GM23338 (cell line): Measurements from ENCODE around the gene CEP20.

Experiments used
- EZH2 ChIP-seq: fragments of 200-600 bp; sonication (generic); IDR thresholded peaks from one replicate; pipeline ENCODE4 v1.8.0; 2017; ENCODE audit warnings: antibody characterized with exemption, mild to moderate bottlenecking, low read depth; ENCODE audit not compliant: unreplicated experiment
- EZH2phosphoT487 ChIP-seq: fragments of 200-600 bp; sonication (generic); IDR thresholded peaks from one replicate; pipeline ENCODE4 v1.8.1; 2018; ENCODE audit warnings: antibody characterized with exemption; ENCODE audit not compliant: unreplicated experiment
- TF ChIP-seq, protein P1 (sequence below), 2 experiments: fragments of 200-600 bp in 1 of 2; sonication (generic) in 1 of 2; conservative IDR thresholded peaks; 2 replicates each; pipeline versions ENCODE4 v1.5.1 to v1.6.1; 2016 to 2017; ENCODE audit warnings: antibody characterized with exemption in 2 of 2, low read depth in 2 of 2, mild to moderate bottlenecking in 2 of 2, moderate library complexity in 1 of 2

DNA sequence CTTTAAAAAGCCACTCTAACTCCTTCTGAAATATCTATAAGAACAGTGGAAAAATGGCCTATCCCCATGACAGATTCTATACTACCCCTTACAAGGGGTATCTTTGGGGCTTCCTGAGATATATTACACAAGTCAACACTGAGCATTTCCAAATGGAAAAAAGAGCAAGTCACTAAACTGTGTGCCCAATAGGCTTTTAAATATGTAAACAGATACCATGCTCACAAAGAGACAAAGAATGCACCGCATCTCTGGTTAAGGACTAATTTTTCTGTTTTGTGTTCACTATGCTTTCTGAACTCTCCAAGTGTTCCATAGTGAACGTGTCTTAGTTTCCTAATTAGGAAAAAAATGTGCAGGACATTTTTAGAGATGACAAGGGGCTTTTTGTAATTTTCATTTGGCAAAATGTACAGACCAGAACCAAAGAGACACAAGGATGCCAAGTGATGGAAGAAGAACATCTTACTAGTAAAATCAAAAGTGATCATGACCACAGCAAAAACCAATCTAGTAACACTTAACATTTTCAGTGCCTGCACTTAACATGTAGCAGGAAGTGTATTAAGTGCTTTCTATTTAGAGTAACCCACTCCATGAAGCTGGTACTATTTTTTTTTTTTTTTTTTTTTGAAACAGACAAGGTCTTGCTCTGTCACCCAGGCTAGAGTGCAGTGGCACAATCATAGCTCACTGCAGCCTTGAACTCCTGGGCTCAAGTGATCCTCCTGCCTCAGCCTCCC is 53.1 kb downstream of the CEP20 start:
- TF ChIP-seq, protein P1, sequence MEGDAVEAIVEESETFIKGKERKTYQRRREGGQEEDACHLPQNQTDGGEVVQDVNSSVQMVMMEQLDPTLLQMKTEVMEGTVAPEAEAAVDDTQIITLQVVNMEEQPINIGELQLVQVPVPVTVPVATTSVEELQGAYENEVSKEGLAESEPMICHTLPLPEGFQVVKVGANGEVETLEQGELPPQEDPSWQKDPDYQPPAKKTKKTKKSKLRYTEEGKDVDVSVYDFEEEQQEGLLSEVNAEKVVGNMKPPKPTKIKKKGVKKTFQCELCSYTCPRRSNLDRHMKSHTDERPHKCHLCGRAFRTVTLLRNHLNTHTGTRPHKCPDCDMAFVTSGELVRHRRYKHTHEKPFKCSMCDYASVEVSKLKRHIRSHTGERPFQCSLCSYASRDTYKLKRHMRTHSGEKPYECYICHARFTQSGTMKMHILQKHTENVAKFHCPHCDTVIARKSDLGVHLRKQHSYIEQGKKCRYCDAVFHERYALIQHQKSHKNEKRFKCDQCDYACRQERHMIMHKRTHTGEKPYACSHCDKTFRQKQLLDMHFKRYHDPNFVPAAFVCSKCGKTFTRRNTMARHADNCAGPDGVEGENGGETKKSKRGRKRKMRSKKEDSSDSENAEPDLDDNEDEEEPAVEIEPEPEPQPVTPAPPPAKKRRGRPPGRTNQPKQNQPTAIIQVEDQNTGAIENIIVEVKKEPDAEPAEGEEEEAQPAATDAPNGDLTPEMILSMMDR (conservative IDR thresholded peaks at IDR 0.05; ENCODE audit: low read depth in 2 of 2): no peak
- TF ChIP-seq EZH2phosphoT487: no peak
- TF ChIP-seq EZH2: no peak
